Measurements from ENCODE around the gene PPP1R14C. TPM values are rescaled to one million over a fixed set of nuclear protein-coding genes. Genes with fewer than 3 reads are reported as not detected.
A peak's percentile ranks its signal among the peaks of the same experiment; 100 is the strongest.

PPP1R14C gene
- total RNA-seq: 10 to 100 TPM; 28.9 to 40.0 TPM
- long read RNA-seq, transcript PPP1R14C-201 (4 exons, 2,152 nt): major isoform, 125 of 135 reads
- long read RNA-seq, partial matches to known transcripts: 2 of 135 reads
- long read RNA-seq, other reads (novel, unspliced or antisense): 8 of 135 reads

GRCh38 chr6:150142670-150143515 lies at the start of gene PPP1R14C:
PPP1R14C (plus strand) TSS chr6:150143044; CDS start chr6:150143193, 149 bp downstream.
- intact Hi-C loops (cut with DNase I, micrococcal nuclease): no loop called here

DNA sequence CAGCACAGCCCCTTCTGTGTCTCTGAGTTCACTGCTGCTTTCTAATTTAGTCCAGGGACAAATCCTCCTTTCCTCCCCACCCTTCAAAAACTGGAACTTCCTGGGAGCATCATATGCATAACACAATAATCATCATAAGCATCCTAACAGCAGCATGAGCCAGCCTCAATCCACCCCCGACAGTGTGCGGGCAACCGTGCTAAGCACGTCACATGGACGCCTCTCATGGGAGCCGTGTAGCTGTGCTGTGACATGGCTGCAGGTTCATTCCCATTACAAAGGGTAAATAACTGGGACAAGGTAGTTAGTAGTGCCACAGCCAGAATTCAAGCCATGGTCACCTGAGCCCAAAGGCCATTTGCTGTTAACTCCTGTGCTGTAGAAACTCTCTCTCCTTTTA lies 49.4 kb upstream of the PPP1R14C start:
- intact Hi-C loops (cut with DNase I, micrococcal nuclease): no loop called here
- DNase-seq (no peak), ATAC-seq (no peak)

More at GRCh38 chr6:150142670-150143515, at the start of gene PPP1R14C:
- DNase-seq (peak; percentile 56 to 73), ATAC-seq (peak; percentile 77)

- intact Hi-C loops (cut with DNase I, micrococcal nuclease): no loop called here
- DNase-seq (no peak), ATAC-seq (no peak)
Observed at GRCh38 chr6:150098155-150098554, 44.7 kb upstream of the PPP1R14C start.

GRCh38 chr6:150099546-150099945 lies 43.3 kb upstream of the PPP1R14C start:
- ATAC-seq: no peak
- intact Hi-C loops (cut with DNase I, micrococcal nuclease): no loop called here

DNA sequence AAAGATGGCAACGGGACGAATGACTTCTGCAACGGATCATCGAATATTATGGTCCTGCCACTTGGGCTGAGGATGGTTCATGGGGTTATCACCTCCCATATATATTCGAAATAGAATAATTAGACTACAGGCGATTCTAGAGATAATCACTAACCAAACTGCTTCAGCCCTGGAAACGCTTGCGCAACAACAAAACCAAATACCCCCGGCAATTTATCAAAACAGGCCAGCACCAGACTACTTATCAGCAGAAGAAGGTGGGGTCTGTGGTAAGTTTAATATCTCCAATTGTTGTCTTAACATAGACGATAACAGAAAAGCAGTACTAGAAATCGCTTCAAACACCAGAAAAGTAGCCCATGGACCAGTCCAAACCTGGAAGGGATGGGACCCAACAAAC lies 42.9 kb upstream of the PPP1R14C start:
- intact Hi-C loops (cut with DNase I, micrococcal nuclease): no loop called here
- ATAC-seq: no peak
- no peak for DNase-seq

More at GRCh38 chr6:150099546-150099945, 43.3 kb upstream of the PPP1R14C start:
- DNase-seq: no peak

GRCh38 chr6:150100745-150101144 lies 42.1 kb upstream of the PPP1R14C start:
- intact Hi-C loops (cut with DNase I, micrococcal nuclease): no loop called here
- no peak for DNase-seq
- ATAC-seq: no peak

DNA sequence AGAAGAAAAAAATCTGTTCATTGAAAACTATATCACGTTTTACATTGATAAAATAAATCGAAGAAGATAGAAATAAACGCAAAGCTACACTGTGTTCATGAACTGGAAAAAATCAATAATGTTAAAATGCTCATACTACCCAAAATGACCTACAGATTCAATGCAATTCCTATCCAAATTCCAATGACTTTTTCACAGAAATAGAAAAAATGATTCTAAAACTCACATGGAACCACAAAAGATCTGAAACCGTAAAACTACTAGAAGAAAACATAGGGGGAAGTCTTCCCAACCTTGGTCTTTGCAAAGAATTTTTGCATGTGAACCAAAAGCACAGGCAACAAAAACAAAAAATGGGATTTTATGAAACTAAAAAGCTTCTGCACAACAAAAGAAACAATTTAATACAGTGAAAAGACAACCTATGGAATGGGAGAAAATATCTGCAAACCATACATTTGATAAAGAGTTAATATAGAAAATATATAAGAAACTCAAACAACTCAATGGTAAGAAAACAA lies 40.0 kb upstream of the PPP1R14C start:
- intact Hi-C loops (cut with DNase I, micrococcal nuclease): no loop called here
- ATAC-seq: no peak
- no peak for DNase-seq

DNA sequence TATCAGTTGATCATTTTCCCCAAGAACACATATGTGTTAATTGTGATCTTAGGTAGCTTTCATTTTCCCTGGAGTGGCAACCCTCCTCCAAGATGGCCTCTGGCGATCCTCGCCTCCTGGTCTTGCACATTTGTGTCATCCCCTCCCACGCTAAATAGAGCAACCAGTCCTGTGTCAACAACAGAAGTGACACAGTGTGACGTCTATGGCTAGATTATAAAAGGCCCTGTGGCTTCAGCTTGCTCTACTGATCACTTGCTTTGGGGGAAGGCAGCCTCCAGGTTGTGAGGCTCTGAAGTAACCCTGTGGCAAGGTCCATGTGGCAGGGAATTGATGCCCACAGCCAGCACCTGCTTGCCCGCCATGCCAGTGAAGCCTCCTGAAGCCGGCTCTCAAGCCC lies 30.6 kb upstream of the PPP1R14C start:
- no peak for DNase-seq
- no peak for ATAC-seq
- intact Hi-C loops (cut with DNase I, micrococcal nuclease): no loop called here

GRCh38 chr6:150115769-150116168 lies 27.1 kb upstream of the PPP1R14C start:
- intact Hi-C loops (cut with DNase I, micrococcal nuclease): no loop called here
- ATAC-seq: no peak

DNA sequence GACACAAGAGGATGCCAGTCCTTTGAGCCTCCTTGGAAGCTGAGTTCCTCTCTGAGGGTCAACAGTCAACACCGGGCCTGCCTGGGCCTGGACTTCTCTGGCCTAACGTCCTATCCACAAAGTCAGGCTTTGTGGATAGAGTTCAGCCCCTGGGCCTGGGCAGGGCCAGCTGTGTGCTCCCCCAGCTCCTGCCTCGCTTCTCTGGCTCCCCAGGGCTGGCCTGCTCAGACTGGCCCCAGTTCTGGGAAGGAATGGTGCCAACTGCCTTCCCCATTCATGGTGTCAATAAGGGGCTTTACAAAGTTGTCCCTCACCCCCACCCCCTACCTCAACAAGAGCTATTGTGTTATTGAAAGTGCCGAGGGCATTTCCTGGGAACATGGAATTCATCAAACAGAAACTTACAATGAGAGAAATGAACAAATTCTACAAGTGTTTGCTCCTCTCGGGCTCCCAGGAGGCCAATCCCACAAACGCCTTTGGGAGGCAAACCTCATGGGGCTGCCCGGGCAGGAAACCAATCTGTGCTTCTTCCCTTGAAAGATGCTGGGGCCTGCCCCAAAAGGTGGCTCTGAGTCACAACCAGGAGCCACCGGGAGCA lies 26.5 kb upstream of the PPP1R14C start:
- ATAC-seq (no peak), DNase-seq (no peak)
- intact Hi-C loops (cut with DNase I, micrococcal nuclease): no loop called here

More at GRCh38 chr6:150115769-150116168, 27.1 kb upstream of the PPP1R14C start:
- no peak for DNase-seq

DNA sequence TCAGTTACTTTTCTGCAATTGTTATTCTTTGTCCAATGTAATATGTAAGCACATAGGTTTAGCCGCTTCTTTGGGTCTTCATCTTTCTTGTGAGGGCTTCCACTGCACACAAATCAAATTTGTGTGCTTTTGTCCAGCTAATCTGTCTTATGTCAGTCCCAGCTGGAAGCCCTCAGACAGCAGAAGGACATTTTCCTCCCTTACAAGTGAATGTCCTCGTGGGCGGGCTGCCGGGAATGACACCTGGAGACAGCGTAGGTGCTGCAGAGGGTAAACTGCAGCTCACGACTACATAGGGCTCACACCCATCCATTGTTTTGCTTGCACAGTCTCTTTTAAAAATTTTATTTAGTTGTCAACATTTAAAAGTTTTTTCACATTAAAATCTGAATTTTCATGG lies 24.6 kb upstream of the PPP1R14C start:
- no peak for DNase-seq
- no peak for ATAC-seq
- intact Hi-C loops (cut with DNase I, micrococcal nuclease): no loop called here

GRCh38 chr6:150118627-150119026 lies 24.2 kb upstream of the PPP1R14C start:
- DNase-seq: no peak
- intact Hi-C loops (cut with DNase I, micrococcal nuclease): no loop called here
- ATAC-seq: peak; percentile 72

- ATAC-seq: no peak
- intact Hi-C loops (cut with DNase I, micrococcal nuclease): no loop called here
- no peak for DNase-seq
Observed at GRCh38 chr6:150119173-150119572, 23.7 kb upstream of the PPP1R14C start.

DNA sequence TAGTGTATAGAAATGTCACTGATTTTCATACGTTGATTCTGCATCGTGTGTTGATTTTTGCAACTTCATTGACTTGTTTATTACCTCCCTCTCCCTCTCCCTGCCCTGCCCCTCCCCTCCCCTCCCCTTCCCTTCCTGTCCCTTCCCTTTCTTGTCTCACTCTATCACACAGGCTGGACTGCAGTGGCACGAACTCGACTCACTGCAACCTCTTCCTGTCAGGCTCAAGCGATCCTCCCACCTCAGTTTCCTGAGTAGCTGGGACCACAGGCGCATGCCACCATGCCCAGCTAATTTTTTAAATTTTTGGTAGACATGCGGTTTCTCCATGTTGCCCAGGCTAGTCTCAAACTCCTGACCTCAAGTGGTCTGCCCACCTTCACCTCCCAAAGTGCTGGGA lies 19.2 kb upstream of the PPP1R14C start:
- DNase-seq (no peak), ATAC-seq (no peak)
- intact Hi-C loops (cut with DNase I, micrococcal nuclease): no loop called here

- no peak for ATAC-seq
- intact Hi-C loops (cut with DNase I, micrococcal nuclease): no loop called here
- DNase-seq: no peak
Observed at GRCh38 chr6:150124235-150124634, 18.6 kb upstream of the PPP1R14C start.

DNA sequence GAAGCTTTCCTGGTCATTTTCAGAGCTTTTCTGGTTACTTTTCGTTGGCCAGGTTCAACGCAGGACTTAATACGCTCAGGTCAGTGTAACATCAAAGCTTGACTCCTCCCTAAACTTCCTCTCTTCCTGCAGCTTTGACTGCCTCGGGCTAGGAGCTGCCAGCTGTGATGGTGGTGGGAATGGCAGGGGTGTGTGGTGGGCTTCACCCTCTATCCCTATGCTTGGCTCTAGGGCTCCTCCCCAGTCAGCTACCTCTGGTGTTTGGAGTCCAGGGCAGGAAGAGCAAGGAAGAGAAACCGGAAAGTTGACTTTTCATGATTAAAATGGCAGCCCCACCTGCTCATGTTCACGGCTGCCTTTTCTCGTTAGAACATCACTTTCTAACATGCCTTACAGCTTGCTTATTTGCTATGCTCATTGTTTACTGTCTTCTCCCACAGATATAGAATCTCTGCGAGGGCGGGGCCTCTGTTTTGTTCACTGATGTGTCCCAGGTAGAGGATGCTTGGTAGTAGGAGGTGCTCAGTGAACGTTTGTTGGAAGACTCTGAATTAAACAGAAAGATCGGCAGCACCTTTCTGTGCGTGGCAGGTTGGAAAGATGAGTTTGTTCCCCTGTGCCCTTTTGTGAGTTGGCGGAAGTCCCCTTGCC lies 16.1 kb upstream of the PPP1R14C start:
- intact Hi-C loops (cut with DNase I, micrococcal nuclease): no loop called here
- no peak for DNase-seq
- ATAC-seq: no peak

GRCh38 chr6:150128425-150128824 lies 14.4 kb upstream of the PPP1R14C start:
- DNase-seq (no peak), ATAC-seq (no peak)
- intact Hi-C loops (cut with DNase I, micrococcal nuclease): no loop called here

GRCh38 chr6:150129616-150130505 lies 13.0 kb upstream of the PPP1R14C start:
- ATAC-seq (no peak), DNase-seq (no peak)
- intact Hi-C loops (cut with DNase I, micrococcal nuclease): no loop called here
